GM23338 (cell line): Measurements from ENCODE around the gene GNA15. TPM values are rescaled to one million over a fixed set of nuclear protein-coding genes. Genes with fewer than 3 reads are reported as not detected.

Experiments used
- ATAC-seq: fragments of 200-7000 bp; cut with Tn5 transposase; 3 replicates; pipeline ENCODE4 v1.9.1; 2020
- DNase-seq: peaks from one replicate; pipeline ENCODE4 v3.0.0-alpha.2; 2015; ENCODE audit warnings: low spot score
- H2AFZ ChIP-seq: fragments of 200-600 bp; sonication (generic); 2 replicates; pipeline ENCODE4 v1.8.0; 2016; ENCODE audit warnings: antibody characterized with exemption, mild to moderate bottlenecking, moderate library complexity
- H3F3A ChIP-seq: fragments of 200-600 bp; sonication (generic); replicated peaks from 2 replicates; pipeline ENCODE4 v1.8.0; 2017; ENCODE audit warnings: antibody characterized with exemption, mixed run types, low read depth
- H3K27ac ChIP-seq: fragments of 200-600 bp; sonication (generic); 2 replicates; pipeline ENCODE4 v1.6.1; 2016; ENCODE audit warnings: low read depth
- H3K27me3 ChIP-seq: fragments of 200-600 bp; sonication (generic); 2 replicates; pipeline ENCODE4 v1.8.0; 2016; ENCODE audit warnings: mild to moderate bottlenecking, mixed run types, moderate library complexity; ENCODE audit not compliant: insufficient read depth
- H3K36me3 ChIP-seq: fragments of 200-600 bp; sonication (generic); 2 replicates; pipeline ENCODE4 v1.8.0; 2016; ENCODE audit warnings: mild to moderate bottlenecking; ENCODE audit not compliant: insufficient read depth
- H3K4me1 ChIP-seq: fragments of 200-600 bp; sonication (generic); 2 replicates; pipeline ENCODE4 v1.8.0; 2016; ENCODE audit warnings: mild to moderate bottlenecking, moderate library complexity; ENCODE audit not compliant: insufficient read depth
- H3K4me2 ChIP-seq: fragments of 200-600 bp; sonication (generic); 2 replicates; pipeline ENCODE4 v1.7.1; 2017; ENCODE audit warnings: mixed run types
- H3K4me3 ChIP-seq: fragments of 200-600 bp; sonication (generic); 2 replicates; pipeline ENCODE4 v1.6.1; 2016; ENCODE audit warnings: mixed run types
- H3K79me2 ChIP-seq: fragments of 200-600 bp; sonication (generic); replicated peaks from 2 replicates; pipeline ENCODE4 v1.8.0; 2017; ENCODE audit warnings: mild to moderate bottlenecking; ENCODE audit not compliant: insufficient read depth
- H3K9me2 ChIP-seq: fragments of 200-600 bp; sonication (generic); 2 replicates; pipeline ENCODE4 v1.8.0; 2017; ENCODE audit not compliant: insufficient read depth
- H4K20me1 ChIP-seq: fragments of 200-600 bp; sonication (generic); replicated peaks from 2 replicates; pipeline ENCODE4 v1.8.0; 2017; ENCODE audit warnings: mild to moderate bottlenecking; ENCODE audit not compliant: insufficient read depth
- H3K27ac Mint-ChIP-seq: 2 replicates; pipeline ENCODE4 v1.8.0; 2020; ENCODE audit warnings: inconsistent platforms, mild to moderate bottlenecking, moderate library complexity, mixed read lengths
- H3K27me3 Mint-ChIP-seq: 3 replicates; pipeline ENCODE4 v1.8.0; 2022; ENCODE audit warnings: low read depth, mild to moderate bottlenecking, moderate library complexity, mixed read lengths, inconsistent platforms; ENCODE audit not compliant: insufficient read depth, poor library complexity
- H3K36me3 Mint-ChIP-seq: 3 replicates; pipeline ENCODE4 v1.8.0; 2021; ENCODE audit warnings: low read depth, mild to moderate bottlenecking, inconsistent platforms, moderate library complexity, mixed read lengths
- H3K4me1 Mint-ChIP-seq: 3 replicates; pipeline ENCODE4 v1.8.0; 2020; ENCODE audit warnings: mild to moderate bottlenecking, inconsistent platforms, mixed read lengths
- H3K4me3 Mint-ChIP-seq: 3 replicates; pipeline ENCODE4 v1.8.0; 2021; ENCODE audit warnings: moderate library complexity, mild to moderate bottlenecking, inconsistent platforms, mixed read lengths
- H3K9me3 Mint-ChIP-seq: 3 replicates; pipeline ENCODE4 v1.8.0; 2020; ENCODE audit warnings: moderate library complexity, mild to moderate bottlenecking, inconsistent platforms, mixed read lengths
- CREB1 ChIP-seq: fragments of 250-450 bp; sonication (Bioruptor Pico); IDR thresholded peaks from 2 replicates; pipeline ENCODE4 v1.5.0; 2020; ENCODE audit warnings: low read depth, mild to moderate bottlenecking, moderate library complexity
- CTCF ChIP-seq, 2 experiments: fragments of 200-600 bp in 1 of 2; sonication (generic) in 1 of 2; conservative IDR thresholded peaks; 2 replicates each; pipeline versions ENCODE4 v1.5.1 to v1.6.1; 2016 to 2017; ENCODE audit warnings: antibody characterized with exemption in 2 of 2, low read depth in 2 of 2, mild to moderate bottlenecking in 2 of 2, moderate library complexity in 1 of 2
- ETS1 ChIP-seq: IDR thresholded peaks from 2 replicates; pipeline ENCODE4 v1.6.1; 2016; ENCODE audit warnings: antibody characterized with exemption
- EZH2 ChIP-seq: fragments of 200-600 bp; sonication (generic); IDR thresholded peaks from one replicate; pipeline ENCODE4 v1.8.0; 2017; ENCODE audit warnings: antibody characterized with exemption, mild to moderate bottlenecking, low read depth; ENCODE audit not compliant: unreplicated experiment
- EZH2phosphoT487 ChIP-seq: fragments of 200-600 bp; sonication (generic); IDR thresholded peaks from one replicate; pipeline ENCODE4 v1.8.1; 2018; ENCODE audit warnings: antibody characterized with exemption; ENCODE audit not compliant: unreplicated experiment
- JUNB ChIP-seq: IDR thresholded peaks from one replicate; pipeline ENCODE4 v1.6.1; 2016; ENCODE audit warnings: antibody characterized with exemption; ENCODE audit not compliant: unreplicated experiment
- NANOG ChIP-seq: IDR thresholded peaks from 2 replicates; pipeline ENCODE4 v1.6.1; 2016; ENCODE audit warnings: antibody characterized with exemption, borderline replicate concordance
- POLR2AphosphoS5 ChIP-seq: IDR thresholded peaks from 2 replicates; pipeline ENCODE4 v1.6.1; 2016; ENCODE audit warnings: antibody characterized with exemption, low read depth
- REST ChIP-seq: IDR thresholded peaks from one replicate; pipeline ENCODE4 v1.6.1; 2018; ENCODE audit warnings: antibody characterized with exemption; ENCODE audit not compliant: unreplicated experiment
- STAT1 ChIP-seq: IDR thresholded peaks from one replicate; pipeline ENCODE4 v1.6.1; 2016; ENCODE audit warnings: antibody characterized with exemption; ENCODE audit not compliant: unreplicated experiment
- ZNF114 ChIP-seq: fragments of 250-450 bp; sonication (Bioruptor Pico); IDR thresholded peaks from 2 replicates; pipeline ENCODE4 v1.5.0; 2020; ENCODE audit warnings: mild to moderate bottlenecking, moderate library complexity
- ZNF331 ChIP-seq: fragments of 250-450 bp; sonication (Bioruptor Pico); IDR thresholded peaks from 2 replicates; pipeline ENCODE4 v1.5.0; 2020; ENCODE audit warnings: low read depth, mild to moderate bottlenecking, moderate library complexity
- polyA plus RNA-seq: library from polyadenylated mRNA; unstranded; fragments of >200 nt; fragmentation: Nextera tagmentation; extraction: Ambion mirVana; gene quantifications from 2 replicates; pipeline ENCODE4 v1.2.1, GENCODE V29; 2016
- total RNA-seq: library from RNA; depleted of rRNA; stranded (reverse); fragments of >200 nt; shearing (Covaris generic); gene quantifications from 2 replicates; pipeline ENCODE4 v1.2.3, GENCODE V29; 2014
- TF ChIP-seq, protein P1 (sequence below): fragments of 250-450 bp; sonication (Bioruptor Pico); IDR thresholded peaks from 2 replicates; pipeline ENCODE4 v1.5.0; 2020; ENCODE audit warnings: mild to moderate bottlenecking, moderate library complexity

The GNA15 gene
- total and polyA plus RNA-seq, 2 experiments from 2014 or later: 0.14 to 0.31 TPM

DNA sequence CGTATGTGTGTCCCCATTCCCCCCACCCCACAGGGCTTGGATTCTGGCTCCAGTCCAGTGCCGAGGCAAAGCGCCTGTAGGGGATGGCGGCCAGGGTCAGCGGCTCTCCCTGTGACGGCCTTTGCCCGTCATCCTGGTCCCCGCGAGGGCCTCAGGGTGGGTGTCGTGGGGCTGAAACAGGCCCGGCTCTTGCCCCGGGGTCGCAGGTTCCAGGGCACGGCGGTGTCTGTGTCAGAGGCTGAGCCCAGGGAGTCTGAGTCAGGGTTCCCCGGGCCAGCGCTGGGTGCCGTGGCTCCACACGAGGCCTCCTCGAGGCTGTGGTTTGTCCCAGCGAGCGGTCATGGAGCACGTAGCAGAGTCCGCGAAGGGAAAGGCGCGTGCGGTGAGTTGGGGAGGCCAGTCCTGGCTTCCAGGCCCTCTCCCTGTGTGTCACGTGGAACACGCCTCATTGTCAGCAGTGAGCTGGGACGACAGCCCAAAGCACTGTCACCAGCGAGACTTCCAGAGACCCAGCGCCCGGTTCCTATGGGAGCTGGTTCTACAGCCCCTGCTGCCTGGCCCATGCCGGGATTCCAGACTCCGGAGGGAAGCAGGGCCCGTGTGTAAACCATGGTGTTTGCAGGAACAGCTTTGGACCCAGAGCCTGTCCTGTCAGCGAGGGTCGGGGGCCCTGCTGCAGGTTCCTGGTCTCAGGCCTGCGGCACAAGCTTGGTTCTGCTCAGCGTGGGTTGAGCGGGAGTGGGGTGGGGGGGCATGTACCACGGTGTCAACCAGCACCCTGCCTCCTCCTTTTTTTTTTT is 63.3 kb downstream of the GNA15 start:
- Histone ChIP-seq H3K79me2 (peaks cover 9% of the 10 kb centered on the region; the same call in 1 of the 2 replicates), H3K9me2 (no peaks in the 10 kb centered on the region), H3K4me3 (no peak overlapping the region), H3K27me3 (no peaks in the 10 kb centered on the region), H3K4me2 (no peak overlapping the region), H3F3A (no peaks in the 10 kb centered on the region), H3K4me1 (no peaks in the 10 kb centered on the region), H2AFZ (no peak overlapping the region), H4K20me1 (no peaks in the 10 kb centered on the region; the same call in 1 of the 2 replicates), H3K27ac (no peak overlapping the region), H3K36me3 (no peaks in the 10 kb centered on the region; the same call in 1 of the 2 replicates)
- ATAC-seq: no peak
- H3K4me1 Mint-ChIP-seq: no peaks in the 10 kb centered on the region
- DNase-seq: no peak
- H3K9me3 Mint-ChIP-seq: no peaks in the 10 kb centered on the region
- no peak overlapping the region for H3K27ac Mint-ChIP-seq
- H3K36me3 Mint-ChIP-seq: peaks cover 11% of the 10 kb centered on the region; the same call in 2 of the 3 replicates
- H3K27me3 Mint-ChIP-seq: peaks cover 7% of the 10 kb centered on the region
- no peak for TF ChIP-seq EZH2
- no peak for TF ChIP-seq EZH2phosphoT487
- TF ChIP-seq POLR2AphosphoS5: no peak
- no peak for TF ChIP-seq CTCF (conservative IDR thresholded peaks at IDR 0.05; ENCODE audit: low read depth in 2 of 2)
- TF ChIP-seq CREB1 (CRISPR knock-in tag): no peak
- TF ChIP-seq STAT1: no peak
- no peak for TF ChIP-seq JUNB
- no peak for TF ChIP-seq NANOG
- TF ChIP-seq, protein P1, sequence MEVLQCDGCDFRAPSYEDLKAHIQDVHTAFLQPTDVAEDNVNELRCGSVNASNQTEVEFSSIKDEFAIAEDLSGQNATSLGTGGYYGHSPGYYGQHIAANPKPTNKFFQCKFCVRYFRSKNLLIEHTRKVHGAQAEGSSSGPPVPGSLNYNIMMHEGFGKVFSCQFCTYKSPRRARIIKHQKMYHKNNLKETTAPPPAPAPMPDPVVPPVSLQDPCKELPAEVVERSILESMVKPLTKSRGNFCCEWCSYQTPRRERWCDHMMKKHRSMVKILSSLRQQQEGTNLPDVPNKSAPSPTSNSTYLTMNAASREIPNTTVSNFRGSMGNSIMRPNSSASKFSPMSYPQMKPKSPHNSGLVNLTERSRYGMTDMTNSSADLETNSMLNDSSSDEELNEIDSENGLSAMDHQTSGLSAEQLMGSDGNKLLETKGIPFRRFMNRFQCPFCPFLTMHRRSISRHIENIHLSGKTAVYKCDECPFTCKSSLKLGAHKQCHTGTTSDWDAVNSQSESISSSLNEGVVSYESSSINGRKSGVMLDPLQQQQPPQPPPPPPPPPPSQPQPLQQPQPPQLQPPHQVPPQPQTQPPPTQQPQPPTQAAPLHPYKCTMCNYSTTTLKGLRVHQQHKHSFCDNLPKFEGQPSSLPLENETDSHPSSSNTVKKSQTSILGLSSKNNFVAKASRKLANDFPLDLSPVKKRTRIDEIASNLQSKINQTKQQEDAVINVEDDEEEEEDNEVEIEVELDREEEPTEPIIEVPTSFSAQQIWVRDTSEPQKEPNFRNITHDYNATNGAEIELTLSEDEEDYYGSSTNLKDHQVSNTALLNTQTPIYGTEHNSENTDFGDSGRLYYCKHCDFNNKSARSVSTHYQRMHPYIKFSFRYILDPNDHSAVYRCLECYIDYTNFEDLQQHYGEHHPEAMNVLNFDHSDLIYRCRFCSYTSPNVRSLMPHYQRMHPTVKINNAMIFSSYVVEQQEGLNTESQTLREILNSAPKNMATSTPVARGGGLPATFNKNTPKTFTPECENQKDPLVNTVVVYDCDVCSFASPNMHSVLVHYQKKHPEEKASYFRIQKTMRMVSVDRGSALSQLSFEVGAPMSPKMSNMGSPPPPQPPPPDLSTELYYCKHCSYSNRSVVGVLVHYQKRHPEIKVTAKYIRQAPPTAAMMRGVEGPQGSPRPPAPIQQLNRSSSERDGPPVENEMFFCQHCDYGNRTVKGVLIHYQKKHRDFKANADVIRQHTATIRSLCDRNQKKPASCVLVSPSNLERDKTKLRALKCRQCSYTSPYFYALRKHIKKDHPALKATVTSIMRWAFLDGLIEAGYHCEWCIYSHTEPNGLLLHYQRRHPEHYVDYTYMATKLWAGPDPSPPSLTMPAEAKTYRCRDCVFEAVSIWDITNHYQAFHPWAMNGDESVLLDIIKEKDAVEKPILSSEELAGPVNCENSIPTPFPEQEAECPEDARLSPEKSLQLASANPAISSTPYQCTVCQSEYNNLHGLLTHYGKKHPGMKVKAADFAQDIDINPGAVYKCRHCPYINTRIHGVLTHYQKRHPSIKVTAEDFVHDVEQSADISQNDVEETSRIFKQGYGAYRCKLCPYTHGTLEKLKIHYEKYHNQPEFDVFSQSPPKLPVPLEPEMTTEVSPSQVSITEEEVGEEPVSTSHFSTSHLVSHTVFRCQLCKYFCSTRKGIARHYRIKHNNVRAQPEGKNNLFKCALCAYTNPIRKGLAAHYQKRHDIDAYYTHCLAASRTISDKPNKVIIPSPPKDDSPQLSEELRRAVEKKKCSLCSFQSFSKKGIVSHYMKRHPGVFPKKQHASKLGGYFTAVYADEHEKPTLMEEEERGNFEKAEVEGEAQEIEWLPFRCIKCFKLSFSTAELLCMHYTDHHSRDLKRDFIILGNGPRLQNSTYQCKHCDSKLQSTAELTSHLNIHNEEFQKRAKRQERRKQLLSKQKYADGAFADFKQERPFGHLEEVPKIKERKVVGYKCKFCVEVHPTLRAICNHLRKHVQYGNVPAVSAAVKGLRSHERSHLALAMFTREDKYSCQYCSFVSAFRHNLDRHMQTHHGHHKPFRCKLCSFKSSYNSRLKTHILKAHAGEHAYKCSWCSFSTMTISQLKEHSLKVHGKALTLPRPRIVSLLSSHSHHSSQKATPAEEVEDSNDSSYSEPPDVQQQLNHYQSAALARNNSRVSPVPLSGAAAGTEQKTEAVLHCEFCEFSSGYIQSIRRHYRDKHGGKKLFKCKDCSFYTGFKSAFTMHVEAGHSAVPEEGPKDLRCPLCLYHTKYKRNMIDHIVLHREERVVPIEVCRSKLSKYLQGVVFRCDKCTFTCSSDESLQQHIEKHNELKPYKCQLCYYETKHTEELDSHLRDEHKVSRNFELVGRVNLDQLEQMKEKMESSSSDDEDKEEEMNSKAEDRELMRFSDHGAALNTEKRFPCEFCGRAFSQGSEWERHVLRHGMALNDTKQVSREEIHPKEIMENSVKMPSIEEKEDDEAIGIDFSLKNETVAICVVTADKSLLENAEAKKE (CRISPR knock-in tag): no peak
- TF ChIP-seq ETS1: no peak
- no peak for TF ChIP-seq ZNF331 (CRISPR knock-in tag)
- TF ChIP-seq REST: no peak
- TF ChIP-seq ZNF114 (CRISPR knock-in tag): no peak
- no peak overlapping the region for H3K4me3 Mint-ChIP-seq
